ENCODE measurements around the gene SPATA7.

Gene SPATA7

GRCh38 chr14:88420187-88420586 is 34.7 kb downstream of the SPATA7 start:
- DNase-seq (ENCODE audit: low read depth) = no peak

- DNase-seq (ENCODE audit: low read depth) = no peak
These were observed 35.8 kb downstream of the SPATA7 start for GRCh38 chr14:88421286-88421685.

GRCh38 chr14:88422047-88422446 is 36.6 kb downstream of the SPATA7 start:
- no peak for DNase-seq (ENCODE audit: low read depth)

- no peak for DNase-seq (ENCODE audit: low read depth)
These were observed 37.6 kb downstream of the SPATA7 start for GRCh38 chr14:88422919-88423650.

GRCh38 chr14:88424573-88424972 is 39.1 kb downstream of the SPATA7 start:
- no peak for DNase-seq (ENCODE audit: low read depth)

GRCh38 chr14:88426271-88426670 is 40.8 kb downstream of the SPATA7 start:
- DNase-seq (ENCODE audit: low read depth) = no peak

- DNase-seq (ENCODE audit: low read depth) = no peak
These were observed 45.5 kb downstream of the SPATA7 start for GRCh38 chr14:88430976-88431375.

- DNase-seq (ENCODE audit: low read depth) = no peak
These were observed 52.2 kb downstream of the SPATA7 start for GRCh38 chr14:88437658-88438057.

- no peak for DNase-seq (ENCODE audit: low read depth)
These were observed 53.6 kb downstream of the SPATA7 start for GRCh38 chr14:88439088-88439487.

GRCh38 chr14:88452231-88452630 is 66.8 kb downstream of the SPATA7 start:
- no peak for DNase-seq (ENCODE audit: low read depth)

- DNase-seq (ENCODE audit: low read depth) = no peak
These were observed 69.4 kb downstream of the SPATA7 start for GRCh38 chr14:88454886-88455285.

- no peak for DNase-seq (ENCODE audit: low read depth)
These were observed 77.9 kb downstream of the SPATA7 start for GRCh38 chr14:88463318-88463717.

- DNase-seq (ENCODE audit: low read depth) = no peak
These were observed 82.9 kb downstream of the SPATA7 start for GRCh38 chr14:88468406-88468805.

- DNase-seq (ENCODE audit: low read depth) = no peak
These were observed 85.3 kb downstream of the SPATA7 start for GRCh38 chr14:88470542-88471440.

- no peak for DNase-seq (ENCODE audit: low read depth)
These were observed 88.3 kb downstream of the SPATA7 start for GRCh38 chr14:88473791-88474190.

- DNase-seq (ENCODE audit: low read depth) = no peak
These were observed 90.8 kb downstream of the SPATA7 start for GRCh38 chr14:88476214-88476774.

GRCh38 chr14:88476825-88477224 is 91.4 kb downstream of the SPATA7 start:
- no peak for DNase-seq (ENCODE audit: low read depth)

GRCh38 chr14:88477513-88478250 is 92.2 kb downstream of the SPATA7 start:
- DNase-seq (ENCODE audit: low read depth) = no peak

- DNase-seq (ENCODE audit: low read depth) = no peak
These were observed 93.5 kb downstream of the SPATA7 start for GRCh38 chr14:88478931-88479330.

- DNase-seq (ENCODE audit: low read depth) = no peak
These were observed 94.1 kb downstream of the SPATA7 start for GRCh38 chr14:88479574-88479987.

- no peak for DNase-seq (ENCODE audit: low read depth)
These were observed 95.6 kb downstream of the SPATA7 start for GRCh38 chr14:88481059-88481458.

GRCh38 chr14:88481794-88482193 is 96.3 kb downstream of the SPATA7 start:
- no peak for DNase-seq (ENCODE audit: low read depth)
